ENCODE data around the gene FAM3B.

- TF ChIP-seq TARDBP (IDR thresholded peaks at IDR 0.05) (no peak), SP1 (IDR thresholded peaks at IDR 0.05) (no peak), ELF4 (IDR thresholded peaks at IDR 0.05) (no peak), FOXM1 (IDR thresholded peaks at IDR 0.05; ENCODE audit: borderline replicate concordance) (no peak), SUZ12 (IDR thresholded peaks at IDR 0.05) (no peak), HDGF (IDR thresholded peaks at IDR 0.05; ENCODE audit: borderline replicate concordance) (no peak), LEF1 (IDR thresholded peaks at IDR 0.05; ENCODE audit: borderline replicate concordance) (no peak)
These were observed 63.3 kb downstream of the FAM3B start for GRCh38 chr21:41379901-41380300.

All from HEK293T (cell line).